ENCODE measurements around the gene HDAC4. TPM values are rescaled to one million over a fixed set of nuclear protein-coding genes. Genes with fewer than 3 reads are reported as not detected.

HDAC4 gene
- total RNA-seq, 4 donors from 2014 or later = 68.0 to 123 (median 86.5) TPM

GRCh38 chr2:239145601-239146000 lies 255.2 kb downstream of the HDAC4 start:
- H3K36me3 ChIP-seq = peaks cover 0 to 84% (median 0%) of the 10 kb centered on the region in 3 donors
- peaks cover 0 to 9% (median 0%) of the 10 kb centered on the region in 4 donors for H3K4me1 ChIP-seq
- no peak for DNase-seq (ENCODE audit: low spot score in 2 of 2)
- no peak overlapping the region for H3K4me3 ChIP-seq
- peak overlapping the region in 1 of 4 donors; percentile 20 for H3K27ac ChIP-seq
- no peaks in the 10 kb centered on the region for H3K27me3 ChIP-seq
- no peaks in the 10 kb centered on the region for H3K9me3 ChIP-seq
- WGBS, 2 donors = 88 to 94% methylated on average over 9 of the region's 9 CpGs
- no peak for TF ChIP-seq POLR2A (IDR thresholded peaks at IDR 0.05)
- TF ChIP-seq CTCF (IDR thresholded peaks at IDR 0.05) = no peak
- no peak for TF ChIP-seq EP300 (IDR thresholded peaks at IDR 0.05)

GRCh38 chr2:239145106-239145505 lies 255.7 kb downstream of the HDAC4 start:
- no peak overlapping the region for H3K4me3 ChIP-seq
- H3K4me1 ChIP-seq = peaks cover 0 to 14% (median 0%) of the 10 kb centered on the region in 4 donors
- H3K27me3 ChIP-seq = no peaks in the 10 kb centered on the region
- WGBS, 2 donors = 94 to 95% methylated on average over 15 of the region's 15 CpGs
- peak overlapping the region in 1 of 4 donors; percentile 20 for H3K27ac ChIP-seq
- no peak for DNase-seq (ENCODE audit: low spot score in 2 of 2)
- H3K36me3 ChIP-seq = peaks cover 0 to 85% (median 0%) of the 10 kb centered on the region in 3 donors
- no peaks in the 10 kb centered on the region for H3K9me3 ChIP-seq
- TF ChIP-seq POLR2A (IDR thresholded peaks at IDR 0.05) (no peak), CTCF (IDR thresholded peaks at IDR 0.05) (no peak), EP300 (IDR thresholded peaks at IDR 0.05) (no peak)

GRCh38 chr2:239144713-239144999 lies 256.2 kb downstream of the HDAC4 start:
- Histone ChIP-seq H3K27ac (no peak overlapping the region), H3K36me3 (peaks cover 0 to 85% (median 0%) of the 10 kb centered on the region in 3 donors), H3K9me3 (no peaks in the 10 kb centered on the region), H3K4me3 (no peak overlapping the region), H3K27me3 (no peaks in the 10 kb centered on the region), H3K4me1 (peaks cover 0 to 17% (median 0%) of the 10 kb centered on the region in 4 donors)
- 94 to 95% methylated on average over 5 of the region's 5 CpGs for WGBS, 2 donors
- DNase-seq (ENCODE audit: low spot score in 2 of 2) = no peak
- TF ChIP-seq EP300 (IDR thresholded peaks at IDR 0.05) (no peak), POLR2A (IDR thresholded peaks at IDR 0.05) (no peak), CTCF (IDR thresholded peaks at IDR 0.05) (no peak)

- no peaks in the 10 kb centered on the region for H3K27me3 ChIP-seq
- H3K27ac ChIP-seq = peak overlapping the region in 1 of 4 donors; percentile 30
- peaks cover 0 to 18% (median 0%) of the 10 kb centered on the region in 4 donors for H3K4me1 ChIP-seq
- no peak overlapping the region for H3K4me3 ChIP-seq
- WGBS, 2 donors = 67 to 78% methylated on average over 24 of the region's 29 CpGs
- H3K36me3 ChIP-seq = peaks cover 0 to 85% (median 0%) of the 10 kb centered on the region in 3 donors
- H3K9me3 ChIP-seq = no peaks in the 10 kb centered on the region
- DNase-seq (ENCODE audit: low spot score in 2 of 2) = no peak
- TF ChIP-seq CTCF (IDR thresholded peaks at IDR 0.05) (peak; percentile 47 to 81 (median 68)), EP300 (IDR thresholded peaks at IDR 0.05) (peak in 1 of 2 donors; percentile 9), POLR2A (IDR thresholded peaks at IDR 0.05) (no peak)
Observed at GRCh38 chr2:239143858-239144712, 256.7 kb downstream of the HDAC4 start.

GRCh38 chr2:239142806-239143205 lies 258.0 kb downstream of the HDAC4 start:
- peaks cover 0 to 30% (median 0%) of the 10 kb centered on the region in 4 donors for H3K4me1 ChIP-seq
- no peaks in the 10 kb centered on the region for H3K27me3 ChIP-seq
- DNase-seq (ENCODE audit: low spot score in 2 of 2) = no peak
- H3K27ac ChIP-seq = peak overlapping the region in 1 of 4 donors; percentile 30
- no peaks in the 10 kb centered on the region for H3K9me3 ChIP-seq
- WGBS, 2 donors = 93% methylated on average over 9 of the region's 9 CpGs
- TF ChIP-seq POLR2A (IDR thresholded peaks at IDR 0.05) (no peak), EP300 (IDR thresholded peaks at IDR 0.05) (no peak), CTCF (IDR thresholded peaks at IDR 0.05) (no peak)
- no peak overlapping the region for H3K4me3 ChIP-seq
- H3K36me3 ChIP-seq = peaks cover 0 to 80% (median 0%) of the 10 kb centered on the region in 3 donors

Measured in tibial nerve (tissue), 4 donors.